RCC 7860 (cell line): ENCODE results near the gene SCUBE2.
"Not testable (repeated sequence)": the region's sequence is repeated elsewhere in the genome, so short reads cannot be mapped to it uniquely, and the experiment has no call there.

ENCODE experiments used
- DNase-seq: peaks from one replicate; pipeline ENCODE4 v3.0.0-alpha.2; 2015; ENCODE audit warnings: low spot score
- FAIRE-seq: peaks from 2 replicates; lab custom pipeline; 2012; peaks lifted over from hg19 to GRCh38; lab: Jason Lieb, UNC

The SCUBE2 gene

DNA sequence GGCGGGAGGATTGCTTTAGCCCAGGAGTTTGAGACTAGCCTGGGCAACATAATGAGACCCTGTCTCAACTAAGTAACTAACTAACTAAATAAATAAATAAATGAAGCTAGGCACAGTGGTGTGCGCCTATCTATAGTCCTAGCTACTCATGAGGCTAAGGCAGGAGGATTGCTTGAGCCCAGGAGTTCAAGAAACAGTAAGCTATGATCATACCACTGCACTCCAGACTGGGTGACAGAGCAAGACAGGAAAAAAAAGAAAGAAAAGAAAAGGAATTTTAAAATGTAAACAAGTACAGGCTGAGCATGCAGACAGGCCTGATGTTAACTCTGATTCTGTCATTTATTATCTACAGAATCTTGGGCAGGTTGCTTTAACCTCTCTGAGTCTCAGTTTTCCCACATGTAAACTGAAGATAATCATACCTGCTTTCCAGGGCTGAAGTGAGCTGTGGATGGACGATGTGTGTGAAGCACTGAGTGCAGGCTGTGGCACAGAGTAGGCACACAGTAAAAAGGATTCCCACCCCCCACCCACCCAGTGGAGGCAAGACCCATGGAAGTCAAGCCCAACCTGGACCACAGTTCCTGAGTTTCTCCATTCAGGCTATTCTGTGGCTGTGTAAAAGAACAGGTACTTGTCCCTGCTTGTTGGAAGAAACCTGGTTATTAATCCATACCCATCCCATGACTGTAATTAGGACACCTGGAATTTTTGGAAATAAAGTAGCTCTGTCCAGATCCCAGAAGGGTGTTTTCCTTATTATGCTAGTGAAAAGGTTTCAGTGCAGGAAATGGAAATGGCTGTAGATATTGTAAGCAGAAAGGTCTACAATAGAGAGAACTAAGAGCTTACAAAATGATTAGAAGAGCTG is 18.7 kb upstream of the SCUBE2 start:
- no peak for FAIRE-seq
- DNase-seq, result no peak

DNA sequence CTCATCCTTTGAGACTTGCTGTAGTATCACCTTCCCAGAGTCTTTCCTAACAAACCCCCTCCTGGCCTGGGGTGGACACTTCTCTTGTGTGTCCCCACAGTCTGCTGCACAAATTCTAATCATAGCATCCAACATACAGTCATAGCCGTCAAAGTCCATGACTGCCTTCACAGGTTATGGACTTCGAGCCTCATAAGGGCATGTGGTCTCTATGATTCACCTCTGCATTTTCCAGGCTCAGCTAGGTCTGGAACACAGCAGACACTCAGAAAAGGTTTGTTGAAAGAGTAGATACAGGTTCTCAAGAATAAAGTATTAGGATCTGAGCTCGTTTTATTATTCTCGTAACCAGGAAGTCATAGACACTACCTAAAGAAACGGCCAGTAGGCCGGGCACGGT is 13.2 kb upstream of the SCUBE2 start:
- FAIRE-seq, result no peak

GRCh38 chr11:9103542-9104276 is 12.3 kb upstream of the SCUBE2 start:
- no peak for DNase-seq
- FAIRE-seq, result no peak

More for the DNA sequence above, 13.2 kb upstream of the SCUBE2 start:
- no peak for DNase-seq

DNA sequence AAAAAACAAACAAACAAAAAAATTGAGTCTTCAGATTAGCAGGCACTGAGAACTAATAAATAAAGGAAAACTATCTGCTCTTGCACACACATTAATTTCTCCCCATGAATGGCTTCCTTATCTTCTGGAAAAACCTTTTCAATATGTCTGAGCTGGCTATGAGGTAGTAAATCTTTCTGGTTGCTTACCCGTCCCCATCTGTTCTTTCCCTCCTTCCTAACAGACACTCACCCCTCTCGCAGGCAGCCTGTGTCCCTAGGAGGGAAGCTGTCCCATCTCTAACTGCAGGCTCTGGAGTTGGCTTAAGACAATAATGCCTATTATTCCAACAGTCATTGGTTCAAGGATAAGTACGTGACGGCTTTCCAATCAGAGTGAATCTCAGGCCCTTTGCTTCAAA is 8.2 kb upstream of the SCUBE2 start:
- FAIRE-seq (no peak), DNase-seq (no peak)

GRCh38 chr11:9098455-9098854 is 7.1 kb upstream of the SCUBE2 start:
- not testable (repeated sequence) for DNase-seq, FAIRE-seq

DNA sequence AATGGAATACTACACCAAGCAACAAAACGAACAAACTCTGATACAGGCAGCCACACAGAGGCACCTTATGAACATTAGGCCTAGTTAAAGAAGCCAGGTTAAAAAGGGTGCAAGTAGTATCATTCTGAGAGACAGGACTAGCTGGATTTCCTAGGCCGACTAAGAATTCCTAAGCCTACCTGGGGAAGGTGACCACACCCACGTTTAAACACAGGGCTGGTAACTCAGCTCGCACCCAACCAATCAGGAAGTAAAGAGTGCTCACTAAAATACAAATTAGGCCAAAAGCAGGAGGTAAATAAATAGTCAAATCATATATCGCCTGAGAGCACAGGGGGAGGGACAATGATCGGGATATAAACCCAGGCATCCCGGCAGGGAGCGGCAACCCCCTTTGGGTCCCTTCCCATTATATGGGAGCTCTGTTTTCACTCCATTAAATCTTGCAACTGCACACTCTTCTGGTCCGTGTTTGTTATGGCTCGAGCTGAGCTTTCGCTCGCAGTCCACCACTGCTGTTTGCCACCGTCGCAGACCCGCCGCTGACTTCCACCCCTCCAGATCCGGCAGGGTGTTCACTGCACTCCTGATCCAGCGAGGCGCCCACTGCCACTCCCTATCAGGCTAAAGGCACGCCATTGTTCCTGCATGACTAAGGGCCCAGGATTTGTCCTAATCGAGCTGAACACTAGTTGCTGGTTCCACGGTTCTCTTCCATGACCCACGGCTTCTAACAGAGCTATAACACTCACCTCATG is 6.0 kb upstream of the SCUBE2 start:
- not testable (repeated sequence) for FAIRE-seq, DNase-seq

DNA sequence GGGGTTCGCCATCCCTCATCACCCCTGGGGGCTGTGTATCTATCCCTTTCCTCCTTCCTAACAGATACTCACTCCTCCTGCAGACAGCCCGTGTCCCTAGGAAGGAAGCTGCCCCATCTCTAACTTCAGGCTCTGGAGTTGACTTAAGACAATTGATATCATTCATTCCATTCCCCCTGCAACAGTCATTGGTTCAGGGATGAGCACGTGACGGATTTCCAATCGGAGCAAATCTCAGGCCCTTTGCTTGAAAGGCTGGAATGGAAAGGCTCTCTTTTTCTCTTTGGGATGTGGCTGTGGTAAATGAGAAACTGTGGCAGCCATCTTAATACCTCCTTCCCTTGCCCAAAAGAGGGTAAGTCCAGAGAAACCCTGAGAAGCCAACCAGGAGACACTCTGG is 5.0 kb upstream of the SCUBE2 start:
- no peak for FAIRE-seq
- no peak for DNase-seq

DNA sequence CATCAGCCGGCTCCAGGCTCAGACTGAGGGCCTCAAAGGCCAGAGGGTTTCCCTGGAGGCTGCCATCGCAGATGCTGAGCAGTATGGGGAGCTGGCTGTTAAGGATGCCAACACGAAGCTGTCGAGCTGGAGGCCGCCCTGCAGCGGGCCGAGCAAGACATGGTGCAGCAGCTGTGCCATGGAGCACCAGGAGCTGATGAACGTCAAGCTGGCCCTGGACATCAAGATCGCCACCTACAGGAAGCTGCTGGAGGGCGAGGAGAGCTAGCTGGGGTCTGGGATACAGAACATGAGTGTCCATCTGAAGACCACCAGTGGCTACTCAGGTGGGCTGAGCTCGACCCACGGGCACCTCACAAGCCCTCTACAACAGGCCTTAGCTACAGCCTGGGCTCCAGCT is 4.0 kb upstream of the SCUBE2 start:
- DNase-seq (no peak), FAIRE-seq (no peak)

GRCh38 chr11:9094420-9094819 is 3.0 kb upstream of the SCUBE2 start:
- FAIRE-seq (no peak), DNase-seq (no peak)

DNA sequence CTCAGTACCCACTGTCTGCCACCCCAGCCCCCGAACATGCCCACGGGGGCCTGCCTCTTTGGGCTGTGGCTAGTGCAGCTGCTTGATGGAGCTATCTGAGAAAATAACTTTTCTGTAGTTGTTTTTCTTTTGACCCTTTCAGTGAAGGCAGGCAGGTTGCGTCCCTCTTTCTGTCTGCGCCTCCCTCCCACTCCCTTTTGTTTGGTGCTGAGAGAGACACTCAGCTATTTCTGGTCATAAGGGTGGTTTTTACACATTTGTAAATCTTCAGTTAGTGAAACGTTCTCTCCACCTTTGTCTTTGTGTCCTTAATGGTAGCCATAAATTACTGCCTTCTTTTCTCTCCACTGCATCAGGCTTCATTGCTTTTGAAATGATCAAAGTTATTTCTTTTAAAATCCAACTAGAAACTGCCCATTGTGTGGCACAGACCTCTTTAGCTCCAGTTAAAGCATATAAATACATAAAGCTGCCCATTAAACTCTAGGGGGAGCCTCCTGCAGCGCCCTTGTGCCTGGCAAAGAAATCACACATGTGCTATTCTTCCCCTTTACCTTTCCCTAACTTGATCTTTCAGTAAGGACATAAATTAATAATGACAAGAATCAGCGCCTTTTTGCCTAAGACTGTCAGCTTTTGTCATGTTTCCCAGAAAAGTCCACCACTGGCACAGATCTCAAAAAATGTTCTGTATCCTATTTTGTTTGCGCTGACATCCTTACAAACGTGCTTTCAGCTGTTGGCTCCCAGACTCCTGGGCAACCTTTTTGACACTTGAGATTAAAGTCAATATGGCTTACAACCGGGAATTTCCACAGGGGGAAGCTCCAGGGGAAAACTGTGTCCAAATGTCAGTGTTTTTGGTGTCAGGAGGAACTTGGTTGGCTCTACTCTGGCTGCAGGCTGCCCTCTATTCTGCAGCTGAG is 1.7 kb upstream of the SCUBE2 start:
- DNase-seq (no peak), FAIRE-seq (no peak)

DNA sequence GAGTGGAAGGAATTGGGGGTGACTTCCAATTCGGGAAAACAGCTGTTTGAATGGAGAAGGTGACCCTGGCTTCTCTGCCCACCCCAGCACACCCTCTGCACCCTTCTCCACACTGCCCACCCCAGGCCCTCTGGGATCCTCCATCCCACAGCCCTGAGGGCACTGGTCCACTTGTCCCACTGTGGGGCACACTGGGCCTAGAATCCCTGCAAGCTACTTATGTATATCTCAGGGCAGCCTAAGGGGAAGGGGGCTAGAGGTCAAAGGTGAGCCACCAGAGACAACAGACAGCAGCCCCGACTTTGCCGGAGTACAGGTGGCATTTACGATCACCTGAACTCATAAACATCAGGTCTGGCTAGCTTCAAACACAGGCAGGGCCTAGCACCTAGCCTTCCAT is 673 bp upstream of the SCUBE2 start:
- no peak for FAIRE-seq
- no peak for DNase-seq

DNA sequence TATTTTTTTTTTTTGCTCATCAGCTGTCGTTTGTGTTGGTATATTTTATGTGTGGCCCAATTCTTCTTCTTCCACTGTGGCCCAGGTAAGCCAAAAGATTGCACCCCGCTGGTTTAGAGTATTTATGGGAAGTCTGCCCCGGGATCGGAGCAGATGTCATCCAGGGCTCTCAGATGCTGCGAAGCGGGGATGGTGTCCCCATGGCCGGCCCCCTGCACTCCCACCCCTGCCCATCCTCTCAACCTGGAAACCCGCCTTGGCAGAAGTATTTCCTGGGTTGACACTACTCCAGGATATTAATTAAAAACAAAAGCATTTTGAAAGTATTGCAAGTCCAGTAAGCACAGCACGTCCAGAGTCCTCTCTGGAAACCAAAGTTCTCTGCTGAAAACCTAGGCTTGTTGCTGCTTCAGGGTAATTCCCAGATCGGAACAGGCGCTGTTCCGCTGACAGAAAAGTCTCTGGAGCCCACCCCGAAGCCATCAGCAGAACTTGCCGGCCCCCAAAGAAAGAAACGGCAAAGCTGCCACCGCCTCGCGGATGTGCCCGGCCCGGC is 833 bp downstream of the SCUBE2 start:
- DNase-seq, result no peak
- no peak for FAIRE-seq

GRCh38 chr11:9089636-9090035 is 1.8 kb downstream of the SCUBE2 start:
- DNase-seq (no peak), FAIRE-seq (no peak)

DNA sequence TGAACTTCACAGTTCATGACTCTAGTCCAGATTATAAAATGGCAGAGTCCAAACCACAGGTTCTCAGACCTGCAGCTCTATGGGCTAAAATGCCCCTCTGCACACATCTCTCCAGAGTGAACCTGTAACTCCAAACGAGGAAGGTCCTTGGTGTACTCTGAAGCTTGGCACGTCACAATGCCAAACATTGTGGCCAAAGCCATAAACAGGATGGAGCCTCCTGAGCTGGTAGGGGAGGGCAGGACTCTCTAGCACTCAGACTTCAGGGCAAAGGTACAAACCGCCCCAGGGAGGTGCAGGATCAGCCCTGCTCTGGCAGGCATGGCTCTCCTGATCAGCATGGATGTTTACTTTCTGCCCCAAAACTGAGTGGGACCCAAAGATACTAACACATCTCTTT is 2.3 kb downstream of the SCUBE2 start:
- FAIRE-seq (no peak), DNase-seq (no peak)

DNA sequence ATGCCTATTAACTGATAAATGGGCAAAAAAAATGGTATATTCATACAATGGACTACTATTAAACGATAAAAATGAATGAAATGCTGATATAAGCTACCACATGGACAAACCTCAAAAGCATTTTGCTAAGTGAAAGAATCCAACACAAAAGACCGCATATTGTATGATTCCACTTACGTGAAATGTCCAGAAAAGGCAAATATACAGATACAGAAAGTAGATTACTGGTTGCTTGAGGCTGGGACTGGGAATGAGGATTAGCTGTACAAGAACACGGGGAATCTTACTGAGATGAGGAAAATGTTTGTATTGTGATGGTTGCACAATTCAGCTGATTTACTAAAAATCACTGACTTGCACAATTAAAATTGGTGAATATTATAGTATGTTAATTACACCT is 8.8 kb downstream of the SCUBE2 start:
- DNase-seq (no peak), FAIRE-seq (no peak)

GRCh38 chr11:9081153-9081552 is 10.2 kb downstream of the SCUBE2 start:
- DNase-seq (no peak), FAIRE-seq (no peak)

DNA sequence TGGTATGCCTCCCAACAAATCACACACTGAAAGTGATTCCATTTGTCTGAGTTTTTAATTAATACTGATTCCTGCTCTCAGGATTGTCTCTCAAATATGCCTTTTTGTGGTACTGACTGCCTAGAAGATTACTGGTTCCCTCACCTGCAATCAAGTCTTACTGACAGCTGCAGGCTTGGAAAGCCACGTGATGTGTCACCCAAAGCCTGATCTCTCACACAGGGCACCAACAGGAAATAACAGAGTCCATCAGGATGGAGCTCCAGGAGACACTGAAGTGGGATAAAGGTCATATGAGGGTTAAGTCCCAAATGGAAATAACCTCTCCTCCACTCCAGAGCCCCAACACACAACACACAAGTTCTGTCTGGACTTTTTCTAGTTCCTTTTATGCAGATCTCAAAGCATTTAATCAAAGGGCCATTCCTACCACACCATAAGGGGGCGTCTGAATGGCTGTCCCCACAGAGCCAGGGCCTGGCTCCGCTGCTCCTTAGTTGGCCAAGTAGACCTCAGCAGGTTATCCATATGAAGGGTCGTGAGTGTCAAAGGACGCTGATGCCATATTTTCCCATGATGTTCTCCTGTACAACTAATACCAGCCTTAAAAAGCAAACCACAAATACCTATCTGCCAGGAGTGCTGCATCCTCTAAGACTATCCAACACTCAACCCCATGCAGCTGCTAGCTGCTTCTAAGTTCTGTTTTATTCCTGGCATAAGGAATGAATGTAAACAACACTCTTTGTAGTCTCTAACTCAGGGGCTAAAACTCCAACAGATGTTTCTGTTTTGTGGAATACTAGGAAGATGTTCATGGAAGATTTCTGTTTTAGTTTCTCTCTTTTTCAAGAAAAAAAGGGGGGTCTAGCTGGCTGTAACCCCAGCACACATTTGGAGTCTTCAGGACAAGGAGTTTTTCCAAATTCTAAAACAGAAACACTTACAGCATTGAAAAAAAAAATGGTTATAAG is 13.0 kb downstream of the SCUBE2 start:
- DNase-seq (no peak), FAIRE-seq (no peak)

- no peak for FAIRE-seq
These were observed 14.2 kb downstream of the SCUBE2 start for GRCh38 chr11:9077164-9077563.

DNA sequence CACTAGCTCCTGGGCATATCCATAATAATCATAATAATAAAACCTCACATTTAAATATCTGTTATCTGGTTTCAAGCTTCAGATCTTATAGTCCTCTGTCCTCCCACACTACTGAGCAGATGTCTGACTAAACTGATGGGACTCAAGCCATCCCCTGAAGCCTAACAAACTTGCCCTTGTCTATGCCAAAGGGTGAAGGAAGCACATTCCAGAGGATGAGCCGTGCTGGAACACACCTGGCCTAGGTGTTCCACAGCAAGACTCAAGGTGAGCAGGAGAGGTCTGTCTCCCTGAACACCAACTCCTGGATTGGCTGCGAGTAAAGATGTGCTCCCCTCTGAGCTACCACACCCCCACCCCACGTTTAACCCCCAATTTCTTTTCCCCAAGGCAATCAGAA is 14.7 kb downstream of the SCUBE2 start:
- DNase-seq (no peak), FAIRE-seq (no peak)

More at GRCh38 chr11:9077164-9077563, 14.2 kb downstream of the SCUBE2 start:
- DNase-seq, result no peak
